NCI-H510A treated with DMSO at 0.1 percent for 48 hours (cell line): ENCODE results near the gene STAT3.
"Not testable (repeated sequence)": the region's sequence is repeated elsewhere in the genome, so short reads cannot be mapped to it uniquely, and the experiment has no call there.

Source experiments
- DNase-seq: peaks from one replicate; lab custom pipeline; 2025; lab: John Stamatoyannopoulos, UW

Gene STAT3

DNA sequence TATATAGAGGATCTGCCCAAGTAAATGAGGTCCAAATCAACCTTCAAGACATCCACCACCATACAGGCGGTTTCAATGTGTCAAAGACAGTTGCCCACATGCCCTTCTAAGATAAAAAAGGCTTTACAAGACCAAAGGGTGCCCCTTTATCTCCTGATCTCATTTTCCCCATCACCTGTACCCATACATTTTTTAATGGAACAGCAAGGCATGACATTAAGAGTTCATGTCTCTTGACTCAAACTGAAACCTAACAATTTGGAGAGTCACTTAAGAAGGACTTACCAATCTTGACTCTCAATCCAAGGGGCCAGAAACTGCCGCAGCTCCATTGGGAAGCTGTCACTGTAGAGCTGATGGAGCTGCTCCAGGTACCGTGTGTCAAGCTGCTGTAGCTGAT, 40.1 kb downstream of the STAT3 start:
- DNase-seq: no peak

DNA sequence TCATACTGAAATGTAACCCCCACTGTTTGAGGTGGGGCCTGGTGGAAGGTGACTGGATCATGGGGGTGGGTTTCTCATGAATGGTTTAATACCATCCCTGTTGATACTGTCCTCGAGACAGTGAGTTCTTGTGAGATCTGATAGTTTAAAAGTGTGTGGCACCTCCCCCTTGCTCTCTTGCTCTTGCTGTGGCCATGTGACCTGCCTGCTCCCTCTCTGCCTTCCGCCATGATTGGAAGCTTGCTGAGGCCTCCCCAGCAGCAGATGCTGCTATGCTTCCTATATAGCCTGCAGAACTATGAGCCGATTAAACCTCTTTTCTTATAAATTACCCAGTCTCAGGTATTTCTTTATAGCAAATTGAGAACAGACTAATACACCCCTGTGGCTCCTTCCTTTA, 40.6 kb downstream of the STAT3 start:
- DNase-seq: no peak

DNA sequence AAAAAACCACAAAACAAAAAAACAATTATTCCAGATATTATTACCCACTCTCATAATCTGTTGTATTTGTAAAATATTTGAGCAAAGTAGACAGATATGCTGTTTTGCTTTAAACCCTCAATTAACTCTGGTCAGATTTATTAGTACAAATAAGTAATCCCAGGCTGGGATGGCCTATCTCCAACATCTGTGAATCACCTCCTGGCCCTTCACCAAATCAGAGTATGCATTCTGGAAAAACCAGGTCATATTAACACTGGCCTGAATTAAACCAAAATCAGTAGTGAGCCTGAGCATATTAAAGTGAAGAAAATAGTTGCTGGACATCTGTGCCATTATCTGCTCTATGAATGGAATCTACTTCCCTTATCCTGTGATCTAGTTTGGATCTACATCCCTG, 41.0 kb downstream of the STAT3 start:
- no peak for DNase-seq

GRCh38 chr17:42346481-42346880, 41.8 kb downstream of the STAT3 start:
- DNase-seq: no peak

GRCh38 chr17:42345396-42346073, 42.7 kb downstream of the STAT3 start:
- DNase-seq: no peak

- DNase-seq: no peak
Measured at GRCh38 chr17:42342242-42343008, 45.8 kb downstream of the STAT3 start.

GRCh38 chr17:42341568-42341967, 46.7 kb downstream of the STAT3 start:
- DNase-seq: no peak

DNA sequence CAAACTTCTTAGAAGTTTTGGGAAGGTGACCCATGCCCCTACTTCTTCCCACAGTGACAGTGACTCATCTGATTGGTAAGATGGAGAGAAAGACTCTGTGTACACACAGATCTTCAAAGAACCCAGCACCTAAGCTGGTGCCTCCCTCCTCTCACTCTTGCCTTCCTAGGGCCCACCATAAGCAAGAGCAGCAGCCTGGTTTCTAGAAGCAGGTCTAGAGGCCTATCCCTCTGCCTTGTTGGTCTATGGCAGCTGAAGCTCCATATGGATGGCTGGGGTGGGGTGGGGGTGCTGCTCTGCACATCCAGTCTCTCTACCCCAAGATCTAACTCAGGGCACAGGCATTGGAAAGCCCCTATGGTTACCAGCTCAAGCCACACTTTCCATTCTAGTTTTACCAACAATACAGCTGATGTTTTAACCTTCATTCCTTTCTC, 47.5 kb downstream of the STAT3 start:
- no peak for DNase-seq

- DNase-seq: no peak
Measured at GRCh38 chr17:42339221-42339620, 49.0 kb downstream of the STAT3 start.

GRCh38 chr17:42338427-42338985, 49.7 kb downstream of the STAT3 start:
- DNase-seq: no peak

GRCh38 chr17:42337442-42337841, 50.8 kb downstream of the STAT3 start:
- no peak for DNase-seq

DNA sequence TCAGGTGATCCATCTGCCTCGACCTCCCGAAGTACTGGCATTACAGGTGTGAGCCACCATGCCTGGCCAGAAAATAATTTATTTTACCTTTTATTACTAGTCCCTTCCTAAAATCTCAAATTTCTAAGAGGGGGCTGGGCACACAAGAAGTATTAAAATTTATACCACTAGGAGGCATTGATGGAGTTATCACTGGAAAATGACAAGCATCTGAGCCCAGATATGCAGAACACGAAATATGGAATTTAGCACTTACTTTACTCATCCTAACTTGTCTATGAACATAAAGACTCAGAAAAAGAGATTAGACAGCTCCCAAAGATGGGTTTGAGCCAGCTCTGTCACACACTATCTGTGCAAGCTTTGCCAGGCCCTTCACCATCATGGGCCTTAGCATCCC, 53.6 kb downstream of the STAT3 start:
- no peak for DNase-seq

DNA sequence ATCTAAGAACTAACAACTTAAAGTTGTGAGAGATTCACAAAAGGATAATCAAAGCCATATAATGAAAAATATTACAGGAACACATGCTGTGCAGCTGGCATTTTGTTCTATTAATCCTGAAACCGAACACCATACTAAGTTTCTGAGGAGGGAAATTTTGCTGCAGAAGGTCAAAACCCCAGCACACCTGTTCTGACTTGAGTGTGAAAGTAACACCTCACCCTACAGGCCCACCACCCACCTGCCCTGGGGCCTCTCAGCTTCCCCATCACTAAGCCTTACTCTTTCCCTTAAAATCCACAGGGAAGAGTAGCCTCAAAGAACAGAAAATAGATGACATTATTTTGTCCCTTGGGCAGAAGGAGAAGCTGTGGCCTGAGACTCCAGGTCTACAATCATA, 55.2 kb downstream of the STAT3 start:
- DNase-seq: no peak

DNA sequence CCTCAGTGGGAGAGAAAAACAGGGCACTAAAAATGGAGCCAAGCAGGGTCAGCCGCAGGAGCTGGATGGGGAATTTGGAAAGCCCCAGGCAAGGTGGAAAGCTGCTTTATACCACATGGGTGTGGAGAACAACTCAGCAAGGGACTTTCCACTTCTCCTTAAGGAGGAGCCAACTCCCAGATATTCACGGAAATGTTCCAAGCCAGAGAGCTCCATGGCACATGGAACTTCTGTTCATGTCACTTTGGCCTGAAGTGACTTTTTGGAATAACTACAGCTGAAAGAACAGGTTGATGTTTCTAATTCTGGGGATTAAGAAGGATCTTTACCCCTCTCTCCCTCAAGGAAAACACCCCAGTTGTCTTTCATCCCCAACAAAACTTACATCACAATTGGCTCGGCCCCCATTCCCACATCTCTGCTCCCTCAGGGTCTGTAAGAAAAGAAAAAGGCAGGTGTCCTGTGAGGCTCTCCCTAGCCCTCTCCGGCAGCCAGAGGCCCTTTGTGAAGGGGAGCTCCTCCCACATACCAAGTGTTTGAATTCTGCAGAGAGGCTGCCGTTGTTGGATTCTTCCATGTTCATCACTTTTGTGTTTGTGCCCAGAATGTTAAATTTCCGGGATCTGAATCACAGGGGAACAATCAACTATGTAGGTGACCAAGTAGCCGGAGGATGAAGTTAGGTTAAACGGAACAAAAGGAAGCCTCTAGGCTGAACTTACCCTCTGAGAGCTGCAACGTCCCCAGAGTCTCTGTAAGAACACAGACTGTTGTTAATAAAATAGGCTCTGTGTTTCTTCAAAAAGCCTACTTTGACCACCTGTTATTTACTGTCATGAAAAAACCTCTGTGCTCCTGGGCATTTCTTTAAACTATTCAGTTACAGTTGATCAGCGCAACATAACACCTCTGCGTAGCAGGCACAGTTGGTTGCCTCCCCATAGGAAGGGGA, 58.9 kb downstream of the STAT3 start:
- no peak for DNase-seq

- no peak for DNase-seq
Measured at GRCh38 chr17:42325026-42325425, 63.2 kb downstream of the STAT3 start.

- DNase-seq: no peak
Measured at GRCh38 chr17:42323268-42323773, 64.9 kb downstream of the STAT3 start.

DNA sequence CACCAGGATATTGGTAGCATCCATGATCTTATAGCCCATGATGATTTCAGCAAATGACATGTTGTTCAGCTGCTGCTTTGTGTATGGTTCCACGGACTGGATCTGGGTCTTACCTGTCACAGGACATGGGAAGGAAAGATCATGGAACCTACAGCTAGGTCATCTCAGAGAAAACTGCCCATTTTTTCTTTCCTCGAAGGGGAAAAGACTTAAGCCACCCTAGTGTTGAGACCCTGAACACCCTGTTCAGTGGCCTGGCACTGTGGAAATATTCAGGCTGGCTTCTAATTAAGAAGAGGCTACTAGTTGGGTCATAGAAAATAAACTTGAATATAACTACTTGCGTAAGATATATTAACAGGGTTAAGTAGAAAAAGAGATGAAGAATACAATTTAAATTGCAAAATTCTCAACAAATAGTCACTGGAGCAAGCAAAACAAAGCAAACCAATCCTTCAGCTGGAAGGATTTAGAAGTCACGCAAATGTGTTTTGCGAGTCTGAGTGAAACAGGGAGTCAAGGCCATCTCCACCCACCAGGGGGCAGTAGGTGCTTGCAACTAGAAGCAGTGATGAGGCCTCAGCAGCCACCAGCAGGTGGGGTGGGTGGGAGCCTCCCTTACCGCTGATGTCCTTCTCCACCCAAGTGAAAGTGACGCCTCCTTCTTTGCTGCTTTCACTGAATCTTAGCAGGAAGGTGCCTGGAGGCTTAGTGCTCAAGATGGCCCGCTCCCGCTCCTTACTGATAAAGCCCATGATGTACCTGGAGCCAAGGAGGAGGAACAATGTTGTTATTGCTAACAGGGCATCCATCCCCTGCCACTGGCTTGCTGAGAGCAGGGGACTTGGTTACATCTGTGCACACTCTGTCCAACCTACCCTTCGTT, 65.6 kb downstream of the STAT3 start:
- peak; percentile 86 for DNase-seq

GRCh38 chr17:42321555-42321954, 66.7 kb downstream of the STAT3 start:
- DNase-seq: no peak

DNA sequence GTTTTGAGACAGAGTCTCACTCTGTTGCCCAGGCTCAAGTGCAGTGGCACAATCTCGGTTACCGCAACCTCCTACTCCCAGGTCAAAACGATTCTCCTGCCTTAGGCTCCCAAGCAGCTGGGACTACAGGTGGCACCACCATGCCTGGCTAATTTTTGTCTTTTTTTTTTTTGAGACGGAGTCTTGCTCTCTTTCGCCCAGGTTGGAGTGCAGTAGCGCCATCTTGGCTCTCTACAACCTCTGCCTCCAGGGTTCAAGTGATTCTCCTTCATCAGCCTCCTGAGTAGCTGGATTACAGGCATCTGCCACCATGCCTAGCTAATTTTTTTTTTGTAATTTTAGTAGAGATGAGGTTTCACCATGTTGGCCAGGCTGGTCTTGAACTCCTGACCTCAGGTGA, 70.3 kb downstream of the STAT3 start:
- DNase-seq: not testable (repeated sequence)

DNA sequence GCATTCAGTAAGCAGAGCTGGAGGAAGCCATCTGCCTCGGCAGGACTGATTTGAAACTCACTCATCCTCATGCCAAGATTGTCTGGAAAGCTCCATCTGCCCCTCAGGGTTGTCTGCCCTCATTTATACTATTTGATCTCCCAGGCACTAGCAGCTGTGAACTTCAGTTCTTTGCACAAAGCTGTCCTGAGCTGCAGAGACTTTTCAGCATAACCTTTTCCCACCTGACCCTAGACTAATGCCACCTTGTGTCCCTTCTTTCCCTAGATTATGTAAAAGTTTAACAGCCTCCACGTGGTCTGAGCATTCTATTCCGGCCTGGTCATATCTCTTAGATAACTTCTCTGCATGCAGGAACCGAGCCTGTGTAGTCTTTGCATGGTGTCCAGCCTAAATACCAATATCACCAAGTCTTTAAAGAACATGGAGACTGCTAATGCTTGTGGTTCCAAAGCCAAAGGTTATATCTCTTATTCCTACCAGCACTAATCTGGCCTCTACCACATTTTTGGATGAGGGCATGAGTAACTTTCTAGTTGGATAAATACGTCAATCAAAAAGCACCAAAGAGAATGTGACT, 70.9 kb downstream of the STAT3 start:
- no peak for DNase-seq

DNA sequence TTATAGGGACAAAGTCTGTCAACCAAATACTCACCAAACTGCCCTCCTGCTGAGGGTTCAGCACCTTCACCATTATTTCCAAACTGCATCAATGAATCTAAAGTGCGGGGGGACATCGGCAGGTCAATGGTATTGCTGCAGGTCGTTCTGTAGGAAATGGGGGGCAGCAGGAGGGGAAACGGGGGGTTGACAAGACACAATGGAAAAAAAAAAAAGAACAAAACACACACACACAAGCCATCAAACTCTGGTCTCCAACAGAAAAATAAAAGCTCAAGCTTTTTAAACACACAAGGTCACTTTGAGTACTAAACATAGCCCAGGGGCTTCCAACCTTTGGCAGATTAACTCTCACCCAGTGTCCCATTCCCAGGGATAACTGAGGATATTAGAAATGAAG, 71.5 kb downstream of the STAT3 start:
- no peak for DNase-seq
